Measurements from ENCODE around the gene PACRG.

The PACRG gene

DNA sequence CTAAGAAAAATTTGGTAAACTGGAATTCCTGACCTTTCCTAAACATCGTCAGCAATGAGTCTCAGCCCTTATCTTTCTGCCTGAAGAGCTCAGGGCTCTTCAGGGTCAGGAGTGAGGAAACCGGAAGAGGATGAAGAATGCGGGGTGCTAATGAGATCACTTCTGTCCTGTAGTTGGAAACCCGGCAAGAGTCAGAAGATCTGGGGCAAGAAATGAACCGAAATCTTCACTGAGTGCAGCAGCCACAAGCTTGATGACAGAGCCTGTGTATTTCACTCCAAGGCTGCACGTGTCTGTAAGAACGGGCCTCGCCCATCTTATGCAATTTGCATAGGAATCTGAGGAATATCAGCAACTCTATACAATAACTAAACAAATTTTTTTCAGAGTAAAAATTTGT, 626.3 kb downstream of the PACRG start:
- DNase-seq (ENCODE audit: low read depth), result no peak
- no peak for TF ChIP-seq CTCF (IDR thresholded peaks at IDR 0.05; ENCODE audit: control insufficient read depth, insufficient read depth, low read depth, low read length, missing control alignments)
- no peak overlapping the region for H3K4me3 ChIP-seq (ENCODE audit: control insufficient read depth, low read depth, low read length)

GRCh38 chr6:163354761-163355425, 627.1 kb downstream of the PACRG start:
- DNase-seq (ENCODE audit: low read depth), result no peak
- H3K4me3 ChIP-seq (ENCODE audit: control insufficient read depth, low read depth, low read length), result no peak overlapping the region
- no peak for TF ChIP-seq CTCF (IDR thresholded peaks at IDR 0.05; ENCODE audit: control insufficient read depth, insufficient read depth, low read depth, low read length, missing control alignments)

- H3K4me3 ChIP-seq (ENCODE audit: control insufficient read depth, low read depth, low read length), result peak overlapping the region; percentile 12
- DNase-seq (ENCODE audit: low read depth), result no peak
- TF ChIP-seq CTCF (IDR thresholded peaks at IDR 0.05; ENCODE audit: control insufficient read depth, insufficient read depth, low read depth, low read length, missing control alignments), result no peak
Observed at GRCh38 chr6:163355426-163355991, 627.7 kb downstream of the PACRG start.

DNA sequence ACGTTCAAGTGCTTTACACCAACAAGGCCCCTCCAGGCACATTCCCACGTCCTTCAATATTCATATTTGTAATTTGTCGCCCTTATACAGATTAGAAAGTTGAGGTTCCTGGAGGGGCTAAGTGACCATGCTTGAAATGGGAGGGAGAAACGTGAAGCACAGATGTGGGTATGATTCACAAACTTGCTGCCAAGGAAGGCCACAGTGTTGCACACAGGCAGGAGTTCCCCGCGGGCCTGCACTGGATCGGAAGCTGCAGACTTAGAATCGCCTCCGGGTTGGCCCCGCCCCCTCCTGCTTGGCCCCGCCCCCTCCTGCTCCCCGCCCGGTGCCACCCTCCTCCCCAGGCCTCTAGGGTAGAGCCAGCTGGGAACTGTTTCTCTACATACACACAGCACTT, 628.5 kb downstream of the PACRG start:
- DNase-seq (ENCODE audit: low read depth), result peak; percentile 17
- no peak for TF ChIP-seq CTCF (IDR thresholded peaks at IDR 0.05; ENCODE audit: control insufficient read depth, insufficient read depth, low read depth, low read length, missing control alignments)
- H3K4me3 ChIP-seq (ENCODE audit: control insufficient read depth, low read depth, low read length), result no peak overlapping the region

- TF ChIP-seq CTCF (IDR thresholded peaks at IDR 0.05; ENCODE audit: control insufficient read depth, insufficient read depth, low read depth, low read length, missing control alignments), result no peak
- no peak overlapping the region for H3K4me3 ChIP-seq (ENCODE audit: control insufficient read depth, low read depth, low read length)
- no peak for DNase-seq (ENCODE audit: low read depth)
Observed at GRCh38 chr6:163356743-163357142, 629.0 kb downstream of the PACRG start.

DNA sequence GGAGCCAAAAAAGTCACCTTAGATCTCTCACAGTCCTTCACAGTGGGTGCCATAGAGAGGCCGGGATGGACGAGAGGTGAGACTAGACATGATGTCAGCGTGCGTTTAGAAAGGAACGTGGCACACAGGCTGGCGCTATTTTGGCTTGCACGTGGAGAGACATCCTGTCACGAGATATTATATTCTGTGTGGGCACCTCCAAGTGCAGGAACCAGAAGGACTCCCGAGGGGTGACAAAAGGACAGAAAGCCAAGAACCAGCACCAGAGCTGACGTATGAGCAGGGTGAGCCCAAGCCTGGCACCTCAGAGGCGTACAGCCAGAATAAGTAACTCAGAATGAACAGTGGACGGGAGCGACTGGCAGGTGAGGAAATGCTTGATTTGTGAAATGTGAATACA, 636.9 kb downstream of the PACRG start:
- no peak for TF ChIP-seq CTCF (IDR thresholded peaks at IDR 0.05; ENCODE audit: control insufficient read depth, insufficient read depth, low read depth, low read length, missing control alignments)
- H3K4me3 ChIP-seq (ENCODE audit: control insufficient read depth, low read depth, low read length), result no peak overlapping the region
- DNase-seq (ENCODE audit: low read depth), result no peak
